Osteoblast (primary cell): Measurements from ENCODE around the gene EPHA7. TPM values are rescaled to one million over a fixed set of nuclear protein-coding genes. Genes with fewer than 3 reads are reported as not detected.

Experiments used
- DNase-seq: peaks from one replicate; pipeline ENCODE4 v3.0.0; 2011; ENCODE audit warnings: low spot score, mixed read lengths; ENCODE audit not compliant: insufficient read length; ENCODE audit errors: missing footprints
- H2AFZ ChIP-seq: 2 replicates; pipeline ENCODE4 v1.6.0; 2011; ENCODE audit warnings: mild to moderate bottlenecking, low read length
- H3K27ac ChIP-seq: 2 replicates; pipeline ENCODE4 v1.5.1; 2011; ENCODE audit warnings: mild to moderate bottlenecking, low read depth, low read length, moderate library complexity
- H3K27me3 ChIP-seq: 2 replicates; pipeline ENCODE4 v1.6.0; 2012; ENCODE audit warnings: mild to moderate bottlenecking, control low read depth, inconsistent platforms, low read length, moderate library complexity; ENCODE audit not compliant: insufficient read depth
- H3K36me3 ChIP-seq: 2 replicates; pipeline ENCODE4 v1.5.1; 2011; ENCODE audit warnings: mild to moderate bottlenecking, low read length, control low read depth, moderate library complexity; ENCODE audit not compliant: insufficient read depth
- H3K4me1 ChIP-seq: 2 replicates; pipeline ENCODE4 v1.5.1; 2011; ENCODE audit warnings: mild to moderate bottlenecking, low read length, control low read depth, moderate library complexity; ENCODE audit not compliant: insufficient read depth
- H3K4me2 ChIP-seq: 2 replicates; pipeline ENCODE4 v1.6.0; 2011; ENCODE audit warnings: mild to moderate bottlenecking, low read length; ENCODE audit not compliant: insufficient read depth
- H3K4me3 ChIP-seq: fragments of 200-600 bp; sonication (generic); 3 replicates; pipeline ENCODE4 v1.5.1; 2012; ENCODE audit warnings: mild to moderate bottlenecking, low read length, inconsistent platforms; ENCODE audit not compliant: insufficient read depth
- H3K79me2 ChIP-seq: 2 replicates; pipeline ENCODE4 v1.6.0; 2012; ENCODE audit warnings: mild to moderate bottlenecking, low read length, control low read depth, inconsistent platforms; ENCODE audit not compliant: insufficient read depth
- H3K9me3 ChIP-seq: 2 replicates; pipeline ENCODE4 v1.5.1; 2011; ENCODE audit warnings: low read depth, low read length, control low read depth
- H4K20me1 ChIP-seq: 2 replicates; pipeline ENCODE4 v1.6.0; 2012; ENCODE audit warnings: mild to moderate bottlenecking, low read length, control low read depth; ENCODE audit not compliant: insufficient read depth
- total RNA-seq: library from RNA; depleted of rRNA; stranded (reverse); fragments of >200 nt; gene quantifications from 2 replicates; pipeline ENCODE4 v1.2.3, GENCODE V29; 2012
- TF ChIP-seq, protein P1 (sequence below): IDR thresholded peaks from 2 replicates; pipeline ENCODE4 v1.5.1; 2011; ENCODE audit warnings: mild to moderate bottlenecking, low read depth, low read length, moderate library complexity; ENCODE audit errors: extremely low read depth

The EPHA7 gene
- total RNA-seq, 1 donor, result not detected

DNA sequence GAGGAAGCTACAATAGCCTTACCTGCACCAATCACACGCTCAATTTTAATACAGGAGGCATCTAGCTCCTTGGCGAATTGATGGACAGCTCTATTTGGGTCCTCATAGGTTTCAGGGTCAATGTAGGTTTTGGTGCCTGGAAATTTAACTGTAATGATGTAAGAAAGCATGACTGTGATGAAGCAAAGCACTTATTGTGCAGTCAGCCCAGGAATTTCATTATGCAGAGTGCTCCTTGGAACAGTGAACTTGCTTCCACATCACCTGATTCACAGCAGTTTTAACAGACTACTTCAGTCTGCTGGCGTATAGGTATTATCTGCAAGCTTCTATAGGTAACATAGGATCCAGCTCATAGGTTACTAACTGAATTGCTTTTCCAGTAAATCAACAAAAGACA, 160.0 kb downstream of the EPHA7 start:
- no peak for DNase-seq
- no peaks in the 10 kb centered on the region for H4K20me1 ChIP-seq
- H3K27ac ChIP-seq, result no peak overlapping the region
- no peaks in the 10 kb centered on the region for H3K79me2 ChIP-seq
- H3K36me3 ChIP-seq, result no peaks in the 10 kb centered on the region
- H3K27me3 ChIP-seq, result no peaks in the 10 kb centered on the region
- no peaks in the 10 kb centered on the region for H3K4me1 ChIP-seq
- TF ChIP-seq, protein P1, sequence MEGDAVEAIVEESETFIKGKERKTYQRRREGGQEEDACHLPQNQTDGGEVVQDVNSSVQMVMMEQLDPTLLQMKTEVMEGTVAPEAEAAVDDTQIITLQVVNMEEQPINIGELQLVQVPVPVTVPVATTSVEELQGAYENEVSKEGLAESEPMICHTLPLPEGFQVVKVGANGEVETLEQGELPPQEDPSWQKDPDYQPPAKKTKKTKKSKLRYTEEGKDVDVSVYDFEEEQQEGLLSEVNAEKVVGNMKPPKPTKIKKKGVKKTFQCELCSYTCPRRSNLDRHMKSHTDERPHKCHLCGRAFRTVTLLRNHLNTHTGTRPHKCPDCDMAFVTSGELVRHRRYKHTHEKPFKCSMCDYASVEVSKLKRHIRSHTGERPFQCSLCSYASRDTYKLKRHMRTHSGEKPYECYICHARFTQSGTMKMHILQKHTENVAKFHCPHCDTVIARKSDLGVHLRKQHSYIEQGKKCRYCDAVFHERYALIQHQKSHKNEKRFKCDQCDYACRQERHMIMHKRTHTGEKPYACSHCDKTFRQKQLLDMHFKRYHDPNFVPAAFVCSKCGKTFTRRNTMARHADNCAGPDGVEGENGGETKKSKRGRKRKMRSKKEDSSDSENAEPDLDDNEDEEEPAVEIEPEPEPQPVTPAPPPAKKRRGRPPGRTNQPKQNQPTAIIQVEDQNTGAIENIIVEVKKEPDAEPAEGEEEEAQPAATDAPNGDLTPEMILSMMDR, result no peak
- no peak overlapping the region for H3K4me2 ChIP-seq
- no peak overlapping the region for H2AFZ ChIP-seq
- H3K4me3 ChIP-seq, result no peak overlapping the region
- peaks cover 2% of the 10 kb centered on the region for H3K9me3 ChIP-seq

GRCh38 chr6:93252930-93253329, 166.4 kb downstream of the EPHA7 start:
- no peaks in the 10 kb centered on the region for H4K20me1 ChIP-seq
- DNase-seq, result no peak
- no peak overlapping the region for H2AFZ ChIP-seq
- no peak overlapping the region for H3K4me3 ChIP-seq
- no peaks in the 10 kb centered on the region for H3K36me3 ChIP-seq
- H3K4me2 ChIP-seq, result no peak overlapping the region
- no peaks in the 10 kb centered on the region for H3K4me1 ChIP-seq
- no peak overlapping the region for H3K27ac ChIP-seq
- TF ChIP-seq, protein P1, result no peak
- no peaks in the 10 kb centered on the region for H3K79me2 ChIP-seq
- H3K27me3 ChIP-seq, result no peaks in the 10 kb centered on the region
- no peaks in the 10 kb centered on the region for H3K9me3 ChIP-seq

- TF ChIP-seq, protein P1, result no peak
- Histone ChIP-seq H3K9me3 (no peaks in the 10 kb centered on the region), H4K20me1 (no peaks in the 10 kb centered on the region), H3K4me1 (no peaks in the 10 kb centered on the region), H3K36me3 (no peaks in the 10 kb centered on the region), H3K4me2 (no peak overlapping the region), H3K79me2 (no peaks in the 10 kb centered on the region), H2AFZ (no peak overlapping the region), H3K27ac (no peak overlapping the region), H3K4me3 (no peak overlapping the region), H3K27me3 (no peaks in the 10 kb centered on the region)
- DNase-seq, result no peak
These were observed 170.7 kb downstream of the EPHA7 start for GRCh38 chr6:93248631-93249030.

- no peak overlapping the region for H2AFZ ChIP-seq
- H3K4me1 ChIP-seq, result no peaks in the 10 kb centered on the region
- H3K27ac ChIP-seq, result no peak overlapping the region
- no peaks in the 10 kb centered on the region for H4K20me1 ChIP-seq
- peaks cover 2% of the 10 kb centered on the region for H3K9me3 ChIP-seq
- H3K79me2 ChIP-seq, result no peaks in the 10 kb centered on the region
- TF ChIP-seq, protein P1, result no peak
- H3K4me2 ChIP-seq, result no peak overlapping the region
- H3K4me3 ChIP-seq, result no peak overlapping the region
- H3K36me3 ChIP-seq, result no peaks in the 10 kb centered on the region
- no peaks in the 10 kb centered on the region for H3K27me3 ChIP-seq
- no peak for DNase-seq
These were observed 176.1 kb downstream of the EPHA7 start for GRCh38 chr6:93243231-93243778.
